HG03575 (cell line): Measurements from ENCODE around the gene ORAI3.

Source experiments
- ATAC-seq: cut with Tn5 transposase; IDR thresholded peaks from one replicate; pipeline ENCODE4 v1.9.1; 2021; ENCODE audit not compliant: unreplicated experiment, insufficient number of reproducible peaks, low FRiP score; ENCODE audit errors: extremely low read depth

Gene ORAI3

GRCh38 chr16:30963925-30964511, 15.2 kb downstream of the ORAI3 start:
- ATAC-seq: no peak

- ATAC-seq: no peak
These were observed 15.8 kb downstream of the ORAI3 start for GRCh38 chr16:30964574-30965226.

- no peak for ATAC-seq
These were observed 16.6 kb downstream of the ORAI3 start for GRCh38 chr16:30965436-30965835.

- ATAC-seq: no peak
These were observed 17.3 kb downstream of the ORAI3 start for GRCh38 chr16:30966033-30966619.

GRCh38 chr16:30967795-30968194, 18.9 kb downstream of the ORAI3 start:
- ATAC-seq: no peak

- no peak for ATAC-seq
These were observed 20.5 kb downstream of the ORAI3 start for GRCh38 chr16:30969246-30969842.

GRCh38 chr16:30971298-30971697, 22.4 kb downstream of the ORAI3 start:
- ATAC-seq: no peak

- no peak for ATAC-seq
These were observed 24.0 kb downstream of the ORAI3 start for GRCh38 chr16:30972872-30973271.

- ATAC-seq: no peak
These were observed 25.5 kb downstream of the ORAI3 start for GRCh38 chr16:30974348-30974747.

GRCh38 chr16:30976486-30976885, 27.6 kb downstream of the ORAI3 start:
- ATAC-seq: no peak

GRCh38 chr16:30977502-30977901, 28.6 kb downstream of the ORAI3 start:
- ATAC-seq: no peak

GRCh38 chr16:30979170-30980022, 30.5 kb downstream of the ORAI3 start:
- ATAC-seq: no peak

- no peak for ATAC-seq
These were observed 31.1 kb downstream of the ORAI3 start for GRCh38 chr16:30980023-30980371.

GRCh38 chr16:30980434-30980833, 31.6 kb downstream of the ORAI3 start:
- no peak for ATAC-seq

- no peak for ATAC-seq
These were observed 32.1 kb downstream of the ORAI3 start for GRCh38 chr16:30980959-30981358.

GRCh38 chr16:30982548-30983288, 33.9 kb downstream of the ORAI3 start:
- no peak for ATAC-seq

- no peak for ATAC-seq
These were observed 34.5 kb downstream of the ORAI3 start for GRCh38 chr16:30983289-30983889.

GRCh38 chr16:30983898-30984610, 35.2 kb downstream of the ORAI3 start:
- ATAC-seq: no peak
